Osteocyte (in vitro differentiated cells): ENCODE measurements around the gene CTNNA2. TPM values are rescaled to one million over a fixed set of nuclear protein-coding genes. Genes with fewer than 3 reads are reported as not detected.

Source experiments
- DNase-seq: peaks from one replicate; pipeline ENCODE4 v3.0.0; 2021; ENCODE audit warnings: mixed read lengths; ENCODE audit not compliant: unreplicated experiment; ENCODE audit errors: extremely low spot score
- H3K27ac Mint-ChIP-seq: one replicate; pipeline ENCODE4 v1.8.0; 2021; ENCODE audit warnings: mild to moderate bottlenecking, mixed read lengths; ENCODE audit not compliant: unreplicated experiment
- H3K27me3 Mint-ChIP-seq: one replicate; pipeline ENCODE4 v1.8.0; 2021; ENCODE audit warnings: mixed read lengths; ENCODE audit not compliant: unreplicated experiment
- H3K36me3 Mint-ChIP-seq: one replicate; pipeline ENCODE4 v1.8.0; 2021; ENCODE audit warnings: mixed read lengths; ENCODE audit not compliant: unreplicated experiment
- H3K4me1 Mint-ChIP-seq: one replicate; pipeline ENCODE4 v1.8.0; 2021; ENCODE audit warnings: mixed read lengths; ENCODE audit not compliant: unreplicated experiment
- H3K4me3 Mint-ChIP-seq: one replicate; pipeline ENCODE4 v1.8.0; 2021; ENCODE audit warnings: mild to moderate bottlenecking, moderate library complexity, mixed read lengths; ENCODE audit not compliant: unreplicated experiment
- H3K9me3 Mint-ChIP-seq: one replicate; pipeline ENCODE4 v1.8.0; 2021; ENCODE audit warnings: mixed read lengths; ENCODE audit not compliant: unreplicated experiment
- CTCF ChIP-seq: fragments of 200-600 bp; sonication (generic); IDR thresholded peaks from 2 replicates; pipeline ENCODE4 v1.5.0; 2021; ENCODE audit warnings: antibody characterized with exemption, mild to moderate bottlenecking, moderate library complexity
- total RNA-seq: library from RNA; stranded (reverse); gene quantifications from 2 replicates; pipeline ENCODE4 v1.2.1, GENCODE V29; 2021

CTNNA2 gene
- total RNA-seq, 1 donor from 2014 or later = not detected

GRCh38 chr2:80340022-80340421 is 827.2 kb downstream of the CTNNA2 start:
- Mint-ChIP-seq H3K9me3 (peaks cover 15% of the 10 kb centered on the region), H3K4me3 (no peak overlapping the region), H3K36me3 (no peaks in the 10 kb centered on the region), H3K4me1 (no peaks in the 10 kb centered on the region), H3K27ac (no peak overlapping the region), H3K27me3 (no peaks in the 10 kb centered on the region)
- no peak for TF ChIP-seq CTCF
- DNase-seq = no peak

GRCh38 chr2:80348078-80348477 is 835.2 kb downstream of the CTNNA2 start:
- Mint-ChIP-seq H3K4me3 (no peak overlapping the region), H3K27ac (no peak overlapping the region), H3K9me3 (peaks cover 21% of the 10 kb centered on the region), H3K27me3 (no peaks in the 10 kb centered on the region), H3K4me1 (no peaks in the 10 kb centered on the region), H3K36me3 (no peaks in the 10 kb centered on the region)
- no peak for DNase-seq
- no peak for TF ChIP-seq CTCF

DNA sequence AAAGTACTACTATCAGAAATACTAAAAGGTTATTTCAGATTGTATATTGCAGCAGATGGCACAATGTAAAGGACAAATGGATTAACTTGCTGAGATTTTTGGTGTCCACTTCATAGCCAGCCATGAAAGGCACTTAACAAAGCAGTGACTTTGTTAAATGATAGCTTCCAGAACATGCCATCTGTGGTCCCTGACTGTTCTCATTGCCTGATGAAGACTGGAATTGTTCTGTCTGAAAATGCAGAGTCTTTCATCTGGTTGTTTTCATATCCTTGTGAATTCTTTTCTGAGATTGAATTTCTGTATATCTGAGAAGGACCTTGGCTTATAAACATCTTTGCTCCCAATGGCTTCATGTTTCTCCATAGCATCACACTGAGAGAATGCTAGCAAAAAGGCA is 836.1 kb downstream of the CTNNA2 start:
- DNase-seq = no peak
- peaks cover 22% of the 10 kb centered on the region for H3K9me3 Mint-ChIP-seq
- no peaks in the 10 kb centered on the region for H3K4me1 Mint-ChIP-seq
- TF ChIP-seq CTCF = no peak
- no peak overlapping the region for H3K4me3 Mint-ChIP-seq
- no peak overlapping the region for H3K27ac Mint-ChIP-seq
- H3K36me3 Mint-ChIP-seq = no peaks in the 10 kb centered on the region
- no peaks in the 10 kb centered on the region for H3K27me3 Mint-ChIP-seq

DNA sequence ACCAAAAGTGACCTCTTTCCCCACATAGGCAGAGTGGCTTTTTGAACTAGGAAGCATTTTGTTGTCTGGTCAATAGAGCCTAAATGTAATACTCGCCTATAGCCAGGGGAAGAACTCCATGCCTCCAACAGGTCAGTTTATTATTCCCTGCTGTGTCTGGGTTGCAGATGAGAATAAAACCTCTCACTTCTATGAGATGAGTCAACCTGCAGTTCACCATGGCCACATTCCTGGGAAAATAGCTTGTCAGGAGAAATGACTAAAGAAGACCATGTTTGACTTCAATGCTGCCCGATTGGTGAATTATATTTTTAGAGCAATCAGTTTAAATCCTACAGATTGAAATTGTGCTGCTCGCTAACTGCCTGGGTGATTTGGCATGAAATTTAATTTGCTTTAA is 838.4 kb downstream of the CTNNA2 start:
- Mint-ChIP-seq H3K36me3 (no peaks in the 10 kb centered on the region), H3K9me3 (peaks cover 18% of the 10 kb centered on the region), H3K27ac (no peak overlapping the region), H3K27me3 (no peaks in the 10 kb centered on the region), H3K4me3 (no peak overlapping the region), H3K4me1 (no peaks in the 10 kb centered on the region)
- no peak for TF ChIP-seq CTCF
- DNase-seq = no peak

- H3K9me3 Mint-ChIP-seq = peaks cover 19% of the 10 kb centered on the region
- no peaks in the 10 kb centered on the region for H3K27me3 Mint-ChIP-seq
- DNase-seq = no peak
- no peaks in the 10 kb centered on the region for H3K4me1 Mint-ChIP-seq
- no peak overlapping the region for H3K4me3 Mint-ChIP-seq
- TF ChIP-seq CTCF = no peak
- H3K36me3 Mint-ChIP-seq = no peaks in the 10 kb centered on the region
- H3K27ac Mint-ChIP-seq = no peak overlapping the region
Observed at GRCh38 chr2:80354858-80355257, 842.0 kb downstream of the CTNNA2 start.
